Activated naive CD4-positive, alpha-beta T cell treated with anti-CD3 and anti-CD28 coated beads for 36 hours (primary cell): ENCODE measurements around the gene UBTF. TPM values are rescaled to one million over a fixed set of nuclear protein-coding genes. Genes with fewer than 3 reads are reported as not detected.

Experiments used
- CTCF ChIA-PET: fragments of 350-600 bp; sonication (Branson Sonifier 250); formaldehyde crosslinking; loops from one replicate; lab custom pipeline; 2021; ENCODE audit warnings: antibody characterized with exemption; lab: Charles Lee
- DNase-seq: peaks from one replicate; pipeline ENCODE4 v3.0.0-alpha.2; 2020
- H3K27ac Mint-ChIP-seq: one replicate; pipeline ENCODE4 v1.8.0; 2021; ENCODE audit warnings: mild to moderate bottlenecking, mixed read lengths
- H3K27me3 Mint-ChIP-seq: one replicate; pipeline ENCODE4 v1.8.0; 2021; ENCODE audit warnings: low read depth, mixed read lengths
- H3K36me3 Mint-ChIP-seq: one replicate; pipeline ENCODE4 v1.8.0; 2021; ENCODE audit warnings: low read depth, mixed read lengths
- H3K4me1 Mint-ChIP-seq: one replicate; pipeline ENCODE4 v1.8.0; 2021; ENCODE audit warnings: low read depth, mixed read lengths
- H3K4me3 Mint-ChIP-seq: one replicate; pipeline ENCODE4 v1.8.0; 2021; ENCODE audit warnings: mild to moderate bottlenecking, moderate library complexity, mixed read lengths
- H3K9me3 Mint-ChIP-seq: one replicate; pipeline ENCODE4 v1.8.0; 2021; ENCODE audit warnings: mixed read lengths
- intact Hi-C: fragments of 100-400 bp; cut with micrococcal nuclease; formaldehyde crosslinking; loops from one replicate; pipeline ENCODE4 v1.15.1; 2023
- microRNA-seq: library from miRNA; unstranded; fragments of <30 nt; microRNA quantifications from one replicate; pipeline ENCODE4 v1.2.0, GENCODE V29; 2022; ENCODE audit warnings: borderline microRNAs expressed, borderline replicate concordance
- total RNA-seq, 2 experiments: library from RNA; stranded (reverse); gene quantifications; one replicate each; pipeline ENCODE4 v1.2.3, GENCODE V29; 2021

UBTF gene
- total RNA-seq, 2 experiments from 2014 or later = 91.8 to 92.6 TPM

DNA sequence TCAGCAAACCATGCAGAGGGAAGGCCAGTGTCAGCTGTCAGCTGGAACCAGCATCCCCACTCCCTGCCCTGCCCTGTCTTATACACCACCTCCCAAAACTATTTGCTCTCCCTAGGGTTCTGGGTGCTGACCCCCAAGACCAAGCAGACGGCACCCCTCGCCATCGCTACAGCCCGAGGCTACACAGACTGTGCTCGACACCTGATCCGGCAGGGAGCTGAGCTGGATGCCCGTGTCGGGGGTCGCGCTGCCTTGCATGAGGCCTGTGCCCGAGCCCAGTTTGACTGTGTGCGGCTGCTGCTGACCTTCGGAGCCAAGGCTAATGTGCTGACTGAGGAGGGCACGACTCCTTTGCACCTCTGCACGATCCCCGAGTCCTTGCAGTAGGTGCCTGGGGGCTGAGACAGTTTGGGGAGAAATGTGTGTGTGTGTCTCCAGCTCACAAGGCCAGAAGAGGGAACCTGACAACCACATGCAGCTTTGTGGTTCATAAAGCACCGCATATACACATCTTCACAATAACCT lies 47.5 kb downstream of the UBTF start:
- DNase-seq = no peak
- Mint-ChIP-seq H3K9me3 (no peaks in the 10 kb centered on the region), H3K27ac (no peak overlapping the region), H3K27me3 (no peaks in the 10 kb centered on the region), H3K4me1 (peaks cover 6% of the 10 kb centered on the region), H3K4me3 (no peak overlapping the region), H3K36me3 (no peaks in the 10 kb centered on the region)
- intact Hi-C loops = no loop called here
- CTCF ChIA-PET = interaction anchor here (1.0 to 1.7 kb wide), 3 partner anchors 38 to 228 kb away, joined by 3 to 4 read pairs (median 3); no protein-coding TSS in a partner anchor

DNA sequence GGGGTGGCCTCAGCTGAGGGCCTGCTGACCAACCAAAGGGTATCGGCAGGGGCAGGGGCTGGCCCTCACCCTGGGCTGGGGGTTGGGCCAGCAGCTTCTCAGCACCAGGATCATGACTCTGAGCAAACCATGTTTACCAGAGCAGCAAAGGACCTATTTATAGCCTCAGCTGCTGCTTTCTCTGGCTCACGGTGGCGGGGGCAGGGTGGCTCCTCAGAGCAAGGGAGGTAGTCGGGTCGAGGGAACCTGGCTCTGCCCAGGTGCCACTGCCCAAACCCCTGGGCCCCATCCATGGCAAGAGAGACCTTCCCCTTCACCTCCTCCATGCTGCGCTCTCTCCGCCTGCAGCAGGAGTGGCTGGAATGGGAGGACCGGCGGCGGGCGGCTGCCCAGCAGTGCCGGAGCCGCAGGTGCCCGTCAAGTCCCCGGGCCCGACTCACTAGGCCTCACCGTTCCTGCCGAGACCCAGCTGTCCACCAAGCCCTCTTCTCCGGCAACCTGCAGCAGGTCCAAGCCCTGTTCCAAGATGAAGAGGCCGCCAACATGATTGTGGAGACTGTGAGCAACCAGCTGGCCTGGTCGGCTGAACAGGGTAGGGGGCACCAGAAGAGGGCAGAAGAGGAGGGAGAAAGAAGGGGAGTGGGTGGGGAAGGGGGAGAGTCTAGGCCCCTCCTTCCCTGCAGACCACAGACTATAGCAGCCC lies 48.8 kb downstream of the UBTF start, which contains the start of gene ASB16:
Gene ASB16, plus strand, starts transcription at position 206 of the 703 bp plus-strand sequence. Its CDS starts 86 bp downstream, at position 292.
- H3K27ac Mint-ChIP-seq = no peak within 1 kb of the TSS
- H3K27me3 Mint-ChIP-seq = no peaks in the 10 kb centered on the region
- H3K9me3 Mint-ChIP-seq = no peaks in the 10 kb centered on the region
- no peak for DNase-seq
- intact Hi-C loops = no loop called here
- H3K36me3 Mint-ChIP-seq = no peaks in the 10 kb centered on the region
- CTCF ChIA-PET = interaction anchor here (1.7 kb wide), 1 partner anchor 39 kb away, joined by 4 read pairs; no protein-coding TSS in a partner anchor
- no peak within 1 kb of the TSS for H3K4me3 Mint-ChIP-seq
- peaks cover 6% of the 10 kb centered on the region for H3K4me1 Mint-ChIP-seq

DNA sequence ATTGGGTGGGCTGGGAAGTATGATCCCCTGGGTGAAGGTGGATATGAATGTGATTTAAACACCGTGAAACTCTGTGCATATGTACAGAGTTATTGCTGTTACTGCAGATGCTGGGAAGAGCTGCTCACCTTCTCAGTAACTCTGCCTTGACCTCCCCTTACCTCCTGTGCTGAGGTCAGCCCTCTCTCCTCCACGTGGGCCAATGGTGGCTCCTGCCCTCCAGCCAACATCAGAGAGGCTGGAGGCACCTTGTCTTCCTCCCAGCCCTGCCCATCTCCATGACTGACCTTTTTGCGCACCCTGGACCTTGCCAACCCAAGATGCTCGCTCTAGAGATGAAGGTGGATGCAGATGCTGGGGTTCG lies 49.4 kb downstream of the UBTF start:
- CTCF ChIA-PET = interaction anchor here (0.9 to 3.4 kb wide), 2 partner anchors 19 to 292 kb away, joined by 6 to 16 read pairs; no protein-coding TSS in a partner anchor
- intact Hi-C loops = no loop called here
- Mint-ChIP-seq H3K36me3 (no peaks in the 10 kb centered on the region), H3K27me3 (no peaks in the 10 kb centered on the region), H3K9me3 (no peaks in the 10 kb centered on the region), H3K27ac (no peak overlapping the region), H3K4me1 (peaks cover 6% of the 10 kb centered on the region), H3K4me3 (no peak overlapping the region)
- DNase-seq = no peak

DNA sequence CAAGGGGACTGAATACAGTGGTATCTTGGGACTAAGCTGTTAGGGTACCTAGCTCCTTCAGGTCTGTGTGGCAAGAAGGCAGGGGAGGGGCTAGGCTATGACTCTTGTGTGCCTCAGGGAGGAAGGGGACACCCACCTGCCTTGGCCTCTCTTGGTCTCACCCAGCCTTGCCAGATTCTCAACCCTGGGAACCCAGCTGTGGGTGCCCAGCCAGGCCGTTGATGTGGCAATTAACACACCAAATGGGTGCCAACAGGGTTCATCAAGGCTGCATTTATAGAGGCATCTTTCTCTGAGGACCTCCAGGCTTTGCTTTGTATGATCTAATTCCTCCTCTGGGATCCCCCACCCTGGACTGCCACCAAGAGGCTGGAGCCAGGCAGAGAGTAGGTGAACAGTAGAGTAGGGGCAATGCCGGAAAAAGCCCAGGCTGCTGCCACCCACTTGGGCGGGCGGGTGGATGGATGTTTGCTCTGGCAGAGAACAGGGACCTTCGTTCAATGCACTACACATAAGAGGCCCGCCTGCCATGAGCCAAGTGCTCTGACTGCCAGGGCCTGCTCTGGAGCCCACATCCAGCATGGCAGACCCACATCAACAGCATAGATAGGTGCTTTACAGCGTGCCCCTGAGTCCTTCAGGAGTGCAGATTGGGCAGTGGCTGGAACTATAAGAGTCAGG lies 52.2 kb downstream of the UBTF start:
- peaks cover under 1% of the 10 kb centered on the region for H3K36me3 Mint-ChIP-seq
- CTCF ChIA-PET = interaction anchor here (0.7 to 3.4 kb wide), 10 partner anchors 9 to 289 kb away, joined by 3 to 16 read pairs (median 5); partner anchors contain the start of gene TMUB2
- no peak overlapping the region for H3K27ac Mint-ChIP-seq
- no peaks in the 10 kb centered on the region for H3K27me3 Mint-ChIP-seq
- no peak overlapping the region for H3K4me3 Mint-ChIP-seq
- H3K9me3 Mint-ChIP-seq = no peaks in the 10 kb centered on the region
- H3K4me1 Mint-ChIP-seq = peaks cover 6% of the 10 kb centered on the region
- intact Hi-C loops = no loop called here
- no peak for DNase-seq

DNA sequence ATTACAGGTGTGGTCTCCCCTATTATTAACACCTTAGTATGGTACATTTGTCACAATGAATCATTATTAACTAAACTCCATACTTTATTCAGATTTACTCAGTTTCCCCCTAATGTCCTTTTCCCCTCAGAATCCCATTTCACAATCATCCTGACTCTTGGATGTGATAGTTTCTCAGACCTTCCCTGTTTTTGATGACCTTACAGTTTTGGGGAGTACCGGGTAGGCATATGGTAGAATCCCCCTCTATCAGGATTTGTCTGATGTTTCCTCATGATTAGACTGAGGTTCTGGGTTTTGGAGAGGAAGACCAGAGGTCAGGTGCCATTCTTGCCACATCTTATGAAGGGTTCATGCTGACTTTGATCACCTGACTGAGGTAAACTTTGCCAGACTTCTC lies 55.0 kb downstream of the UBTF start:
- peaks cover 6% of the 10 kb centered on the region for H3K4me1 Mint-ChIP-seq
- no peak overlapping the region for H3K27ac Mint-ChIP-seq
- CTCF ChIA-PET = no interaction called here
- no peaks in the 10 kb centered on the region for H3K9me3 Mint-ChIP-seq
- intact Hi-C loops = no loop called here
- DNase-seq = no peak
- H3K27me3 Mint-ChIP-seq = no peaks in the 10 kb centered on the region
- H3K4me3 Mint-ChIP-seq = no peak overlapping the region
- peaks cover 8% of the 10 kb centered on the region for H3K36me3 Mint-ChIP-seq

DNA sequence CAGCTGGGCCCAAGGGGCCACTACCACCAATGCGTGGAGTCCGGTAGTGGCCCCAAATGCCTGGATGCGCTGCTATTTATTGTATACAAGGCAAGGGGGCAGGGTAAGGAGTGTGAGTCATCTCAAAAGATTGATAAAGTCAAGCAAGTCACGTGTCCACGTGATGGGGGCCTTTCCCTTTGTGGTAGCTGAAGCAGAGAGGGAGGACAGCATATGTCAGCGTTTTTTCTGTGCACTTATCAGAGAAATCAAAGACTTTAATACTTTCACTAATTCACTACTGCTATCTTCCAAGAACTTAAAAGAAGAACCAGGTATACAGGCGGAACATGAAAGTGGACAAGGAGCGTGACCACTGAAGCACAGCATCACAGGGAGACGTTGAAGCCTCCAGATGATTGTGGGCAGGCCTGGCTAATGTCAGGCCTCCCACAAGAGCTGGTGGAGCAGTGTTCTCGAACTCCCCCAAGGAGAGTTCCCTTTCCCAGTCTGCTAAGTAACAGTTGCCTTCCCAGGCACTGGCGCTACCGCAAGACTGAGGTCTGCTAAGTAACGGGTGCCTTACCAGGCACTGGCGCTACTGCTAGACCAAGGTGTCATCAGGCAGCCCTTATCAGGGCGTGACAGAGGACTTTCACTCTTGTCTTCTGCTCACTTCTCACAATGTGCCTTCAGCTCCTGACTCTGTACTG lies 59.8 kb downstream of the UBTF start:
- Mint-ChIP-seq H3K4me1 (no peaks in the 10 kb centered on the region), H3K27me3 (no peaks in the 10 kb centered on the region), H3K36me3 (peaks cover 15% of the 10 kb centered on the region), H3K27ac (no peak overlapping the region), H3K9me3 (no peaks in the 10 kb centered on the region), H3K4me3 (no peak overlapping the region)
- no peak for DNase-seq
- CTCF ChIA-PET = no interaction called here
- intact Hi-C loops = no loop called here

DNA sequence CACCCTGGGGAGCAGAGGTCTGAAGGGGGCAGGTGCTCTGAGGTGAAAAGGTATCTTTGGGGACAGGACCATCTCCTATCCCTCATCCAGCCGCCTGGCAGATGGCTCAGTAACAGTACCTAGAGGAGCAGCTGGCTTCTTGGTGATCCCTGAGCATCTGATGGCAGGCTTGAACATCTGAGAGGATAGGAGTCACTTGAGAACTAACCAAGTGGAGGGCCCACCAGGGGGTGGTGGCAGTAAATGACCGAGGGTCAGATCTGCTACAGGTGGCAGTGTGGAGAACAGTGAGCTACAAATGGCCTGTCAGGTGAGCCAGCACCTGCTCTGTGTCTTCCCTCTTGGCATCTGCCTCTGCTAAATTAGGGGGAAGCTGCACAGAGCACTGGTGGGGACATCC lies 64.0 kb downstream of the UBTF start:
- intact Hi-C loops = no loop called here
- Mint-ChIP-seq H3K27ac (no peak overlapping the region), H3K36me3 (peaks cover 22% of the 10 kb centered on the region), H3K9me3 (no peaks in the 10 kb centered on the region), H3K27me3 (no peaks in the 10 kb centered on the region), H3K4me1 (no peaks in the 10 kb centered on the region), H3K4me3 (no peak overlapping the region)
- CTCF ChIA-PET = interaction anchor here (0.6 to 1.1 kb wide), 2 partner anchors 13 to 93 kb away, joined by 3 read pairs; no protein-coding TSS in a partner anchor
- DNase-seq = no peak

Small RNA genes lying within 50 kb of the gene (microRNA-seq; reads per million reads assigned to microRNA genes)
- gene MIR6782 = not detected

Other genes starting within 250 kb of the UBTF start
- under 1 TPM; 0.17 to 0.31 TPM for gene NAGS, start 215.1 kb downstream of the UBTF start, total RNA-seq
- 10 to 100 TPM; 25.6 to 26.7 TPM for gene TMEM101, start 204.7 kb downstream of the UBTF start, total RNA-seq
- 10 to 100 TPM; 79.8 to 83.9 TPM for gene LSM12, start 153.0 kb downstream of the UBTF start, total RNA-seq
- gene G6PC3, start 148.9 kb downstream of the UBTF start, total RNA-seq = 10 to 100 TPM; 15.9 to 19.4 TPM
- gene HDAC5, start 96.0 kb downstream of the UBTF start, total RNA-seq = 10 to 100 TPM; 17.9 to 18.9 TPM
- gene HROB, start 77.7 kb downstream of the UBTF start, total RNA-seq = 10 to 100 TPM; 16.9 to 17.6 TPM
- gene ASB16, start 49.0 kb downstream of the UBTF start, total RNA-seq = under 1 TPM in 1 of 2 experiments, not detected in 1; 0.12 TPM
- gene TMUB2, start 32.7 kb downstream of the UBTF start, total RNA-seq = 10 to 100 TPM; 21.2 to 22.9 TPM
- gene ATXN7L3, start 19.8 kb downstream of the UBTF start, total RNA-seq = 10 to 100 TPM; 53.3 to 53.9 TPM
- not detected for gene SLC4A1, start 48.5 kb upstream of the UBTF start, total RNA-seq
- gene RUNDC3A, start 88.9 kb upstream of the UBTF start, total RNA-seq = under 1 TPM in 1 of 2 experiments, not detected in 1; 0.17 TPM
- 100 to 1,000 TPM; 146 to 149 TPM for gene SLC25A39, start 105.1 kb upstream of the UBTF start, total RNA-seq
- 10 to 100 TPM; 47.1 to 50.5 TPM for gene GRN, start 125.6 kb upstream of the UBTF start, total RNA-seq
- gene FAM171A2, start 144.2 kb upstream of the UBTF start, total RNA-seq = under 1 TPM; 0.12 to 0.21 TPM
- 1 to 10 TPM in 1 of 2 experiments, under 1 TPM in 1; 0.31 to 1.1 TPM for gene ITGA2B, start 170.0 kb upstream of the UBTF start, total RNA-seq